PFSK-1 (cell line): ENCODE results near the gene SCUBE2.

ENCODE experiments used
- FOXP2 ChIP-seq: optimal IDR thresholded peaks from 2 replicates; pipeline ENCODE3; 2011; ENCODE audit warnings: borderline replicate concordance, control low read depth, inconsistent platforms; ENCODE audit not compliant: insufficient read depth; ENCODE audit errors: extremely low read length, extremely low read depth
- POLR2AphosphoS5 ChIP-seq: IDR thresholded peaks from 2 replicates; pipeline ENCODE4 v1.6.1; 2012; ENCODE audit warnings: low read depth, mild to moderate bottlenecking, control low read depth, low read length, moderate library complexity
- SIN3A ChIP-seq: IDR thresholded peaks from 2 replicates; pipeline ENCODE4 v1.6.1; 2012; ENCODE audit warnings: mild to moderate bottlenecking, low read length, moderate library complexity, borderline replicate concordance; ENCODE audit not compliant: insufficient read depth
- TAF1 ChIP-seq: IDR thresholded peaks from 2 replicates; pipeline ENCODE4 v1.6.1; 2012; ENCODE audit warnings: low read length, control low read depth, borderline replicate concordance; ENCODE audit not compliant: insufficient read depth
- TF ChIP-seq, protein P1 (sequence below), 2 experiments: IDR thresholded peaks; 2 replicates each; pipeline versions ENCODE4 v1.6.1 to v1.8.0; 2011 to 2012; ENCODE audit warnings: low read depth in 2 of 2, low read length in 2 of 2, control low read depth in 1 of 2, inconsistent platforms in 1 of 2, mild to moderate bottlenecking in 1 of 2, moderate library complexity in 1 of 2; ENCODE audit not compliant: insufficient read depth in 1 of 2

DNA sequence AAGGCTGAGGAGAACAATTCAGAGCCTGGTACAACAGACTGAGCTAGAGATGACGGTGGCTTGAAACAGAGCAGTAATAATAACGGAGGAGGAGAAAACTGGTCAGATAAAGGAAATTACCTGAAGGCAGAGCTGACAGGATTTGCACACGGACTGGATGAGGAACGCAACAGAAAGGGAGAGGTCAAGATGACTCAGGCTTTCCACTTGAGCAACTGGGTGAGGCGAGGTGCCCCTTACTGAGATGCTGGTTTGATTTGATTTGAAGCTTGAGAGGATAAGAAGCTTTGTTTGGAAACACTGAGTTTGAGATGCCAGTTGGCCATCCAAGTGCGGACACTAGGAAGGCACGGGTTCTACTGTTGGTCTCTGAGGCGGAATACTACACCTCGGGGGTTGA lies 52.2 kb downstream of the SCUBE2 start:
- TF ChIP-seq POLR2AphosphoS5 (no peak), SIN3A (no peak), TAF1 (no peak), FOXP2 (no peak)
- TF ChIP-seq, protein P1, sequence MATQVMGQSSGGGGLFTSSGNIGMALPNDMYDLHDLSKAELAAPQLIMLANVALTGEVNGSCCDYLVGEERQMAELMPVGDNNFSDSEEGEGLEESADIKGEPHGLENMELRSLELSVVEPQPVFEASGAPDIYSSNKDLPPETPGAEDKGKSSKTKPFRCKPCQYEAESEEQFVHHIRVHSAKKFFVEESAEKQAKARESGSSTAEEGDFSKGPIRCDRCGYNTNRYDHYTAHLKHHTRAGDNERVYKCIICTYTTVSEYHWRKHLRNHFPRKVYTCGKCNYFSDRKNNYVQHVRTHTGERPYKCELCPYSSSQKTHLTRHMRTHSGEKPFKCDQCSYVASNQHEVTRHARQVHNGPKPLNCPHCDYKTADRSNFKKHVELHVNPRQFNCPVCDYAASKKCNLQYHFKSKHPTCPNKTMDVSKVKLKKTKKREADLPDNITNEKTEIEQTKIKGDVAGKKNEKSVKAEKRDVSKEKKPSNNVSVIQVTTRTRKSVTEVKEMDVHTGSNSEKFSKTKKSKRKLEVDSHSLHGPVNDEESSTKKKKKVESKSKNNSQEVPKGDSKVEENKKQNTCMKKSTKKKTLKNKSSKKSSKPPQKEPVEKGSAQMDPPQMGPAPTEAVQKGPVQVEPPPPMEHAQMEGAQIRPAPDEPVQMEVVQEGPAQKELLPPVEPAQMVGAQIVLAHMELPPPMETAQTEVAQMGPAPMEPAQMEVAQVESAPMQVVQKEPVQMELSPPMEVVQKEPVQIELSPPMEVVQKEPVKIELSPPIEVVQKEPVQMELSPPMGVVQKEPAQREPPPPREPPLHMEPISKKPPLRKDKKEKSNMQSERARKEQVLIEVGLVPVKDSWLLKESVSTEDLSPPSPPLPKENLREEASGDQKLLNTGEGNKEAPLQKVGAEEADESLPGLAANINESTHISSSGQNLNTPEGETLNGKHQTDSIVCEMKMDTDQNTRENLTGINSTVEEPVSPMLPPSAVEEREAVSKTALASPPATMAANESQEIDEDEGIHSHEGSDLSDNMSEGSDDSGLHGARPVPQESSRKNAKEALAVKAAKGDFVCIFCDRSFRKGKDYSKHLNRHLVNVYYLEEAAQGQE (IDR thresholded peaks at IDR 0.05; ENCODE audit: insufficient read depth in 1 of 2, low read depth in 2 of 2, low read length in 2 of 2), result no peak
